GM19324 (cell line): ENCODE data around the gene MIDN.
"Not testable (repeated sequence)": the region's sequence is repeated elsewhere in the genome, so short reads cannot be mapped to it uniquely, and the experiment has no call there.

Source experiments
- ATAC-seq: cut with Tn5 transposase; IDR thresholded peaks from one replicate; pipeline ENCODE4 v1.9.1; 2021; ENCODE audit warnings: mild to moderate bottlenecking, moderate library complexity; ENCODE audit not compliant: unreplicated experiment, low FRiP score

MIDN gene

GRCh38 chr19:1290196-1290702, 41.9 kb downstream of the MIDN start:
- no peak for ATAC-seq

- no peak for ATAC-seq
These were observed 42.6 kb downstream of the MIDN start for GRCh38 chr19:1290703-1291651.

- ATAC-seq = no peak
These were observed 43.5 kb downstream of the MIDN start for GRCh38 chr19:1291761-1292418.

- ATAC-seq = no peak
These were observed 44.2 kb downstream of the MIDN start for GRCh38 chr19:1292419-1293151.

- ATAC-seq = no peak
These were observed 45.6 kb downstream of the MIDN start for GRCh38 chr19:1293782-1294604.

GRCh38 chr19:1294688-1295087, 46.3 kb downstream of the MIDN start:
- no peak for ATAC-seq

GRCh38 chr19:1295169-1296012, 47.0 kb downstream of the MIDN start:
- ATAC-seq = no peak

- ATAC-seq = no peak
These were observed 47.7 kb downstream of the MIDN start for GRCh38 chr19:1296078-1296477.

GRCh38 chr19:1296575-1297271, 48.3 kb downstream of the MIDN start:
- no peak for ATAC-seq

GRCh38 chr19:1298235-1298634, 49.9 kb downstream of the MIDN start:
- no peak for ATAC-seq

- no peak for ATAC-seq
These were observed 51.4 kb downstream of the MIDN start for GRCh38 chr19:1299801-1300200.

GRCh38 chr19:1300744-1301490, 52.5 kb downstream of the MIDN start:
- ATAC-seq = no peak

- ATAC-seq = no peak
These were observed 54.3 kb downstream of the MIDN start for GRCh38 chr19:1302533-1303239.

- no peak for ATAC-seq
These were observed 56.0 kb downstream of the MIDN start for GRCh38 chr19:1304197-1304924.

GRCh38 chr19:1305354-1305753, 57.0 kb downstream of the MIDN start:
- ATAC-seq = not testable (repeated sequence)

- ATAC-seq = no peak
These were observed 58.9 kb downstream of the MIDN start for GRCh38 chr19:1307320-1307719.
